ENCODE measurements around the gene MAP3K12.

- no peak for TF ChIP-seq CTCF (IDR thresholded peaks at IDR 0.05)
- no peak for TF ChIP-seq ZFX (IDR thresholded peaks at IDR 0.05; ENCODE audit: borderline replicate concordance)
These were observed 19.9 kb downstream of the MAP3K12 start for GRCh38 chr12:53479331-53479730.
